ENCODE data around the gene SLC35F3.

- TF ChIP-seq CTCF (IDR thresholded peaks at IDR 0.05; ENCODE audit: poor library complexity) (no peak), EZH2phosphoT487 (IDR thresholded peaks at IDR 0.05; ENCODE audit: low read depth, severe bottlenecking, unreplicated experiment) (no peak), EZH2 (IDR thresholded peaks at IDR 0.05; ENCODE audit: borderline replicate concordance) (no peak)
Measured at GRCh38 chr1:234270093-234270492, 365.6 kb downstream of the SLC35F3 start.
